PC-3 (cell line): ENCODE data around the gene PAK4.

ENCODE experiments used
- EZH2phosphoT487 ChIP-seq: fragments of 300-600 bp; sonication (generic); IDR thresholded peaks from 2 replicates; pipeline ENCODE4 v1.6.1; 2018; ENCODE audit warnings: mild to moderate bottlenecking, antibody characterized with exemption, low read length, borderline replicate concordance
- TF ChIP-seq, protein P1 (sequence below): fragments of 300-600 bp; sonication (generic); conservative IDR thresholded peaks from 2 replicates; pipeline ENCODE4 v1.5.1; 2017; ENCODE audit warnings: antibody characterized with exemption, low read depth, mild to moderate bottlenecking, low read length

DNA sequence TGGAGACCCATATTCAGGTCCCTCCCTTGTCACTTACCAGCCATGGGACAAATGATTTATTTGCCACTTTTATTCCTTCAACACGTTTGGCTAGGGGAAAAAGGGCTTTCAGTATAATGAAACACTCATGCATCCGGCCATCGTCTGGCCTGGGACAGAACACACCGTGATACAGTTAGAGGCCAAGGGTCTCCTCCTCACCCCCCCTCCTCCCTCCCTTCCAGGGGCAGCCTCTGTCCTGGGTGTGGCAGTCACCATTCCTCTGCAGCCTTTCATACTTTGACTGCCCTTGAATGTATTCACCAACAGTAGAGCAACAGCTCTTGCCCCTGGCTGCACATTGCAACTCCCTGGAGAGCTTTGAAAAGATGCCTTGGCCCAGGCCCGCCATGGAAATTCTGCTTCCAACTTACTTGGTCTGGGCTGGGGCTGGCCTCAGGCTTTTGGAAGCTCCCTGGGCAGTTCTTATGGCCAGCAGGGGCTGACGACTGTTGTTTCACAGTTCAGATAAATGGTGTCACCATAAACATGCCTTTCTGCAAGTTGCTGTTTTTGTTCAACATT, 3.0 kb downstream of the PAK4 start:
- TF ChIP-seq EZH2phosphoT487: no peak
- TF ChIP-seq, protein P1, sequence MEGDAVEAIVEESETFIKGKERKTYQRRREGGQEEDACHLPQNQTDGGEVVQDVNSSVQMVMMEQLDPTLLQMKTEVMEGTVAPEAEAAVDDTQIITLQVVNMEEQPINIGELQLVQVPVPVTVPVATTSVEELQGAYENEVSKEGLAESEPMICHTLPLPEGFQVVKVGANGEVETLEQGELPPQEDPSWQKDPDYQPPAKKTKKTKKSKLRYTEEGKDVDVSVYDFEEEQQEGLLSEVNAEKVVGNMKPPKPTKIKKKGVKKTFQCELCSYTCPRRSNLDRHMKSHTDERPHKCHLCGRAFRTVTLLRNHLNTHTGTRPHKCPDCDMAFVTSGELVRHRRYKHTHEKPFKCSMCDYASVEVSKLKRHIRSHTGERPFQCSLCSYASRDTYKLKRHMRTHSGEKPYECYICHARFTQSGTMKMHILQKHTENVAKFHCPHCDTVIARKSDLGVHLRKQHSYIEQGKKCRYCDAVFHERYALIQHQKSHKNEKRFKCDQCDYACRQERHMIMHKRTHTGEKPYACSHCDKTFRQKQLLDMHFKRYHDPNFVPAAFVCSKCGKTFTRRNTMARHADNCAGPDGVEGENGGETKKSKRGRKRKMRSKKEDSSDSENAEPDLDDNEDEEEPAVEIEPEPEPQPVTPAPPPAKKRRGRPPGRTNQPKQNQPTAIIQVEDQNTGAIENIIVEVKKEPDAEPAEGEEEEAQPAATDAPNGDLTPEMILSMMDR: no peak
